DMS153 (cell line): Measurements from ENCODE around the gene KRT78.

Experiments used
- DNase-seq: peaks from one replicate; lab custom pipeline; 2025; lab: John Stamatoyannopoulos, UW

The KRT78 gene

DNA sequence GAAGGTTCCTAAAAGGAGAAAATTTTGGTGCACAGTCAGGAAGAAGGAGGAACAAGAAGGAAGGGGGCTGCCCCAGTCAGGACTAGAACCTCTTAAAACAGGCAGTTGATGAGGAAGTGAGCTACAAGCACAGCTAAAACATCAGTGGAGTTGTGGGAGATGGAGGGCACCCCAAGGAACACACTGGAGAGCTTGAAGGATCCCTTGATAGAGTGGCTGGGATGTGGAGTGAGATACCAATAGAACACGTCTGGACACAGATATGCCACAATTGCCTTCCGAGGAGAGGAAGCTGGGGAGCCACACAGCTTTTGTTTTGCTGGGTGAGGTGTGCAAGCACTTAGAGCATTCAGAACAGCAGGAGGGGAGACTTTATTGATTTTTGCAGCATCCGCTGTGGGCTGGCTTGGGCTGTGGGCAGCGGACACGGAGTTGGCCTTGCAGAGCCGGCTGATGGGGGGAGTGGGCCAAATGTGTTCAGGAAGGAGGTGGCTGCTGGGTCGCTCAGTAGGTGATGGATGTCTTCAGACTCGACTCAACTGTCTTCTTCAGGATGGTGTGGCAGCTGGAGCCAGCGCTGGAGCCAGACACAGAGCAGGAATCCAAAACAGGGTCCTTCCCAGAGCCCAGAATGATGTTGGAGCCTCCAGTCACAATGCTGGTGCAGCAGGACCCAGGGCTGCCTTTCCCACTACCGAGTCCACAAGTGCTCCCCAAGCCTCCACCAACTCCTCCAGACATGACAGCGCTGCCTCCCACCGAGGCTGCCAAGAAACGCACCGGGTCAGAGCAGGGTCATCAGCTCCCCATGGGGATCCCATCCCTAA is 10.0 kb downstream of the KRT78 start:
- no peak for DNase-seq

GRCh38 chr12:52837781-52838608 is 10.8 kb downstream of the KRT78 start:
- no peak for DNase-seq

DNA sequence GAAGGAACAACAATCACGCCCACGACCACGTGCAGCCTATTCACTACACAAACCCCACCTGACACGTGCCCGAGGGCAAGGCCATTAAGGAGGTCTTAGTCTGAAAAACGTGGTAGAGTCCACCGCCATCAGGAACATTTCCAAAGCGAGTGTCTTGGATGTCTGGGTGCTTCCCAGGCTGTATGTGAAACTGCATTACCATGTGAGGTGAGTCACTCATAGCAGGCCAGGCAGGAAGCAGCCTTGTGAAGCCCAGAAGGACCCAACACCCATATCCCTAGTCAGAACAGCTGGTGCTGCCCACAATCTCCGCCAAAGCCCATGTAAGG is 11.4 kb downstream of the KRT78 start:
- no peak for DNase-seq

- DNase-seq, result no peak
These were observed 12.0 kb downstream of the KRT78 start for GRCh38 chr12:52836491-52837412.

- no peak for DNase-seq
These were observed 12.7 kb downstream of the KRT78 start for GRCh38 chr12:52836042-52836466.

DNA sequence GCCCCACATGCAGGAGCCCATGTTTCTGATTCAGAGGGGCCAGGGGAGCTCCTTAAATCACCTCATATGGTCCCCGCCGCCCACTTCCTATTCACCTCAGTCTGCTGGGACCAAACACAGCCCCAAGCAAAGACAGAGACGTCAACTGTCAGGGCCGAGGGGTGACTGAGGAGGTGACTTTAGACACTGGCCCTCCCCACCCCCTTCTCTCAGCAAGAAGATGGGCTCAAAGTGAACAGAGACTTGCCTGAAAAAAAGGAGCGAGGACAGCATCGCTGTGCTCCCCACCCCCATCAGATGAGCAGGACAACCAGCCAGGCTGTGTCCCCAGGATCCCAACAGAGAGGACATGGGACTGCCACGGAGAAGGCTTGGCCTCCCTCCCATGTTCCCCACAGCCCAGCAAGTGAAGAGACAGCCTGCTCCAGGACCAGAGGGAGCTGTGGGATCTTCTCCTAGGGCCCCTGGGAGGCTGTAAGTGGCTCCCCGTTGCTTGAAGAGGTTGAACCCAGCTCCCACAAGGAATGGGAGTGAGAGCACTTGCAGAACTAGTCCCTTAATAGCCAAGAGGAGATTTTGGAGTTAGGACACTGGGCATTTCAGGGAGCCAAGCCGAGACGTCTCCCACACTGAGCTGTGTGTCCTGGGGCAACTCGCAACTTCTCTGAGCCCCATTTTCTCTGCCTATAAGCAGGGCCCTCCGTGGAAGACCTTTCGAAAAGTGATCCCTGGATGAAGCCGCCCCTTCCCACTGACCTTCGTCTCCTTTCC is 13.3 kb downstream of the KRT78 start:
- no peak for DNase-seq

GRCh38 chr12:52834727-52835001 is 14.1 kb downstream of the KRT78 start:
- DNase-seq, result no peak

DNA sequence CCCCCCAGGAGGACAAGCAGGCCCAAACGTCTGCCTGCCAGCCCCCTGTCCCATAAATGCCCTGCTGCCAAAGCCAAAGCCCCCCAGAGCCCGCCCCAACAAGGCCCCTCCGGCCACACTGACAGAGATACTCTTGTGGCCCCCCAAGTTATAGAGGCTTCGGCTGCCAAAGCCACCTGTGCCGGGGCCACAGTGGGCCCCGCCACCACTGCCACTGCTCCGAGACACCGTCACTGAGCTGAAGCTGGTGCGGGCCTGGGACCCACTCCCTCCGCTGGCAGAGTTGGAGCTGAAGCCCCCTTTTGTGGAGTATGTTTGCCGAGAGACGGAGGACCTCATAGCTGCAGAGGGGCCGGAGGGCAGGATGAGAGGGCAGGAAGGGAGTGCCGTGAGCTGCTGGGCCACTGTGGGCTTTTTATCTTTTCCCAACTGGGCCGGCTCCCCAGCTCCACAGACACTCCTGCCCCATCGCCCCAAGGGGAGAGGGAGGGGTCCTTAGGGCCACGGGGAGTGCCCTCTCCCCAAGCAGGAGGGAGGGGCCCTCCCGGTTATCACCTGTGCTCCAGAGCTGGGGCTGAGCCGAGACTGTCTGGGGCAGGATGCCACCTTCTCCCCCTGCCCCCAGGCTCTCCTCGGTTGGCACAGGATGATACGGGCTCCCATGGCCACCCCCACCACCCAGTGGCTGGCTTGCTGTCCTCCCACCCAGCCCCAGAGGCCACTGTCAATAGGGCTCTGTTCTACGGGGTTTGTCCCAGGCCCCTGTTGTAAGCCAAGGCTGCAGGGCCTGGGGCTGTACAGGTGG is 14.7 kb downstream of the KRT78 start, which contains the start of gene KRT79:
TSS of gene KRT79 (minus strand) at position 390 of the 805 bp plus-strand sequence. CDS start at position 339, 51 bp downstream.
- DNase-seq, result no peak

DNA sequence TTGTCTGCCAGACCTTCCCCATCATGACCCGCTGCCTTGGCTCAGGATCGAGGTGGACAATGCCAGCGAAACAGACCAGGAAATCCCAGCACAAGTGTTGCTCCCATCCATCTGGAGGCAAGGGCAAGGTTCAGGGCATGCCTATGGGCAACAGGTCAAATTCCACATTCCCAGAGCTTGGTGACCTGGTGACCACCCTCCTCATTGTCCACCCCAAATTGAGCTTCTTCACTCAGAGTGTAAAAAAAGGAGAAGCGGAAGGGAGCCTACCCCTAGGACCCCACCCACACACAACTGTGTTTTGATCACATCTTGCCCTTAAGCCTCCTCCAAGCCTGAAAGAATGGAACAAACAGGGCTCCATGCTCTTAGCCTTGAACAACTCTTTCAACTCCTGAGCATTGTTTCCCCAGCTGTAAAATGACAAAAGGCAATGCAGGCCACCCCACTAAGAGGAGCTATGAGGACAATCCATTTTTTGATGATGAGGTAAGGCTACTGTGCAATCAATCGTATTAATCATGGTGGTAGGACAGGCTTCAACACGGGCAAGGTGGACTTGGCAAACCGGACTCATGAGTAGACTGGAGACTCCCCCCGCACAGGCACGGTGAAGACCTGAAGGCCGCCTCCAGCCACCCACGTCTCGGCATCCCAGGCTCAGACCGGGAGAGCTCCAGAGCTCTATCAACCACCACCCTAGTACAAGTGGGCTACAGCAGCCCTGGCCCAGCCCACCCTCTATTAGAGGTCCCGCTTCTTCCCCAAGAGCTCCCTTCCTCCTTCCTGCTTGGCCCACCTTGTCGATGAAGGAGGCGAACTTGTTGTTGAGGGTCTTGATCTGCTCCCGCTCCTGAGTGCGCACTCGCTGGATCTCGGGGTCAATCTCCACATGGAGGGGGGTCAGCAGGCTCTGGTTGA is 15.5 kb downstream of the KRT78 start:
- no peak for DNase-seq

DNA sequence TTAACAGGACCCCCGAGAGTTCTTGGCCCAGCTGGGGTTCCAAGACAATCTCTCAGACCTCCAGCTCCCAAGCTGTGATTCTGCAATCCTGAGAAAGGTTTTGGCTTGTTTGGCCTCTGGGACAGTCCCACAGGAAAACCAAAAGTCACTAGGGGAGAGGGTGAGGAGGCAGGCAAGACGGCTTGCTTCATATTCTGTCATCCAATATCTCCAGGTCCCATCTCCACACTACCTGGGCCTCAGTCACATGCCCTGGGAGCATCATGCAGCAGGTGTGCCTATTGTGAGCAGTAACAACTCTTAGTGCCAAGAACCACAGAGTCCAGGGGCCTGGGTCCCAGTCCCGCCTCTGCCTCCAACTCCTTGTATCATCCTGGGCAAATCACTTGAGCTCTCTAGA is 16.3 kb downstream of the KRT78 start:
- no peak for DNase-seq

GRCh38 chr12:52831251-52831650 is 17.5 kb downstream of the KRT78 start:
- no peak for DNase-seq

- no peak for DNase-seq
These were observed 18.6 kb downstream of the KRT78 start for GRCh38 chr12:52829986-52830770.

DNA sequence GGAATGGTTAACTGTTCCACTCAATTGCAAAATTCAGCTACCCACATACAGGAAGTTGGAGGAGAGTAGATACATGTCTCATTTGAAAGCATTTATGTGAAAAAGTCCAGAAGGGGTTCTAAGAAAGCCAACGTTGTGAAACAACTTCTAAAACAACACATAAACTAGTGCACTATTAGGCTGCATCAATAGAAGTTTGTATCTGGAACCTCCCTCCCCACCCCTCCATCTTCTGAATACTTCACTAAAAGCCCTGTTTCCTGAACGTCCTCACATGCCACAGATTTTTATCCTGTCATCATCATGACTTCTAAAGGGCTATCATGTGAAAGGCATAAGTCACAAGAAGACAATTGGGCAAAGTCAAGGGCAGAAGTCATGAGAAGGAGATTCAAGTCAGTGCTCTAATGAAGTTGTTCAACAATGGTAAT is 20.2 kb downstream of the KRT78 start:
- no peak for DNase-seq

- no peak for DNase-seq
These were observed 20.6 kb downstream of the KRT78 start for GRCh38 chr12:52828156-52828555.

GRCh38 chr12:52827499-52828090 is 21.2 kb downstream of the KRT78 start:
- no peak for DNase-seq

DNA sequence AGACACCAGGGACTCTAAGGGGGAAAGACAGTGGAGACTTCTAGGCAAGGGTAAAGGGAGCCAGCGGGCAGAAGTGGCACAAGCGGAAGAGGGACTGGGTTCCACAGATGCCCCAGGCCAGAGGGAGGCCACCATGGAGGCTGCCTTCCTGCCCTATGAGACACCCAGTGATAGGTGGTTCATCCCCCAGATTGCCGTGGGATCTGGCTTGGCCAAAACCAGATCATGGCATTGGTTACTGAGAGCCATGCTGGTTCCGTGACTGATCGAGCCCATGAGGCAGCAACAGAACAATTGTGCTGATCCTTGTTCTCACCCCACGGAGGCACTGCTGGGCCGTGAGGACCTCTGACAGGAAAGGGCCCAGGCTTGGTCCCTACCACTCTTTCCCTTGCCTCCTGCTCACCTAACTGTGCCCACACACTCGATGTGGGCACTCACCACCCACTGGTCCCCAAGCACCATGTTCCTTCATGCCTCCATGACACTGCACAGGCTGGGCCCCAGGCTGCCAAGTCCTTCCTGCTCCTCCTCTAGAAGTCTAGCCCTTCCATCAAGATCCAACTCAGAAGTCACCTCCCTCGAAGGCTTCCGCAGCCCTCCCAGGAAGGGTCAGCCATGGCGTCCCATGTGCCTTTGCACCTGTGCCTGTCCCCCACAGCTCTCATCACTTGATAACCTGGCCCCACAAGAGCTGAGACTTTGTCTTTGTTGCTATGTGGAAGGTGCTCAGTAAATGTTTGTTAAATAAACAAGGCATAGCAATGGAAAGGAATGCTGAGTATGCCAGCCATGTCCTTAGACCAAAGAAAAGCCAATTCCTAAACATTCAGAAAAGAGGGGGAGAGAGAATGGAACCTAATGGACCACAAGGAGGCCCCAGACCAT is 21.9 kb downstream of the KRT78 start:
- DNase-seq, result no peak

DNA sequence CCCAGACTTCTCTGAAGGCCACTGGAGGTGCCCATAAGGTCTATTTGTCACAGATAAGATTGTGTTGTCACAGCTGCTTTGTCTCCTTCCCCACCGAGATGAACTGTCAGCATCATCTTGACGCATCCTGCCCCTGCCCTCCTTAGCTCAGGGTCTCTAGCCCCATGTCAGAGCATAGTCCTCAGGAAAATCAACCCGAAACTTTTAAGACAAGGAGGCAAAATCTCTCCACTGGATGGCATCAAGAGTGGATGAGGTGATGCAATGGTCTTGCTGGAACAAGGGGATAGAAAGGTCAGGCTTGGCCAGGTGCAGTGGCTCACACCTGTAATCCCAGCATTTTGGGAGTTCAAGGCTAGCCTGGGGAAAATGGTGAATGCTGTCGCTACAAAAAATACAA is 22.8 kb downstream of the KRT78 start:
- DNase-seq, result no peak
